Measurements from ENCODE around the gene CAPN1. TPM values are rescaled to one million over a fixed set of nuclear protein-coding genes. Genes with fewer than 3 reads are reported as not detected.
"Not testable (repeated sequence)": the region's sequence is repeated elsewhere in the genome, so short reads cannot be mapped to it uniquely, and the experiment has no call there.

The CAPN1 gene
- 100 to 1,000 TPM; 119 to 137 TPM for total RNA-seq

GRCh38 chr11:65181569-65182257 lies at the start of gene CAPN1:
Gene CAPN1 (plus strand): TSS chr11:65181928. CDS start chr11:65182702, 774 bp downstream.
- DNase-seq (ENCODE audit: low spot score in 2 of 2), result peak; percentile 70 to 89
- ATAC-seq, result peak; percentile 85 to 94
- peak within 1 kb of the TSS; percentile 85 to 93 for H3K27ac Mint-ChIP-seq
- H3K36me3 Mint-ChIP-seq, result peaks cover 0 to 5% of the 10 kb centered on the region in 2 donors
- H3K9me3 Mint-ChIP-seq, result no peaks in the 10 kb centered on the region

GRCh38 chr11:65132238-65132987 lies 49.3 kb upstream of the CAPN1 start:
- Mint-ChIP-seq H3K36me3 (peaks cover 9 to 10% of the 10 kb centered on the region in 2 donors), H3K9me3 (no peaks in the 10 kb centered on the region), H3K27ac (peak overlapping the region; percentile 99)
- DNase-seq (ENCODE audit: low spot score in 2 of 2) (no peak), ATAC-seq (no peak)

GRCh38 chr11:65132988-65133700 lies 48.6 kb upstream of the CAPN1 start:
- Mint-ChIP-seq H3K27ac (peak overlapping the region; percentile 99), H3K9me3 (no peaks in the 10 kb centered on the region), H3K36me3 (peaks cover 9 to 10% of the 10 kb centered on the region in 2 donors)
- DNase-seq (ENCODE audit: low spot score in 2 of 2) (peak in 1 of 2 donors; percentile 77), ATAC-seq (peak in 1 of 2 donors; percentile 19)

GRCh38 chr11:65133724-65134123 lies 48.0 kb upstream of the CAPN1 start:
- ATAC-seq (no peak), DNase-seq (ENCODE audit: low spot score in 2 of 2) (no peak)
- H3K9me3 Mint-ChIP-seq, result no peaks in the 10 kb centered on the region
- peaks cover 9 to 10% of the 10 kb centered on the region in 2 donors for H3K36me3 Mint-ChIP-seq
- peak overlapping the region; percentile 99 for H3K27ac Mint-ChIP-seq

GRCh38 chr11:65134240-65134951 lies 47.3 kb upstream of the CAPN1 start, which contains the start of gene SYVN1:
Gene SYVN1 (minus strand): TSS chr11:65134519. CDS start chr11:65133601, 918 bp downstream.
- no peaks in the 10 kb centered on the region for H3K9me3 Mint-ChIP-seq
- H3K36me3 Mint-ChIP-seq, result peaks cover 9 to 10% of the 10 kb centered on the region in 2 donors
- peak within 1 kb of the TSS; percentile 99 for H3K27ac Mint-ChIP-seq
- peak; percentile 87 to 88 for ATAC-seq
- DNase-seq (ENCODE audit: low spot score in 2 of 2), result peak; percentile 91

- ATAC-seq (peak; percentile 88 to 90), DNase-seq (ENCODE audit: low spot score in 2 of 2) (peak; percentile 76 to 85)
- Mint-ChIP-seq H3K9me3 (no peaks in the 10 kb centered on the region), H3K27ac (peak overlapping the region; percentile 99), H3K36me3 (peaks cover 9 to 10% of the 10 kb centered on the region in 2 donors)
Measured at GRCh38 chr11:65134952-65135632, 46.6 kb upstream of the CAPN1 start.

- ATAC-seq (no peak), DNase-seq (ENCODE audit: low spot score in 2 of 2) (no peak)
- H3K36me3 Mint-ChIP-seq, result peaks cover 9 to 10% of the 10 kb centered on the region in 2 donors
- no peaks in the 10 kb centered on the region for H3K9me3 Mint-ChIP-seq
- H3K27ac Mint-ChIP-seq, result peak overlapping the region; percentile 99
Measured at GRCh38 chr11:65135633-65136145, 46.0 kb upstream of the CAPN1 start.

GRCh38 chr11:65136515-65137096 lies 45.1 kb upstream of the CAPN1 start:
- Mint-ChIP-seq H3K27ac (peak overlapping the region; percentile 51 to 99), H3K36me3 (peaks cover 9 to 10% of the 10 kb centered on the region in 2 donors), H3K9me3 (no peaks in the 10 kb centered on the region)
- no peak for ATAC-seq
- no peak for DNase-seq (ENCODE audit: low spot score in 2 of 2)

GRCh38 chr11:65141896-65142494 lies 39.7 kb upstream of the CAPN1 start:
- ATAC-seq (no peak), DNase-seq (ENCODE audit: low spot score in 2 of 2) (no peak)
- Mint-ChIP-seq H3K27ac (no peak overlapping the region), H3K36me3 (no peaks in the 10 kb centered on the region), H3K9me3 (no peaks in the 10 kb centered on the region)

- ATAC-seq (no peak), DNase-seq (ENCODE audit: low spot score in 2 of 2) (no peak)
- H3K9me3 Mint-ChIP-seq, result no peaks in the 10 kb centered on the region
- no peak overlapping the region for H3K27ac Mint-ChIP-seq
- H3K36me3 Mint-ChIP-seq, result no peaks in the 10 kb centered on the region
Measured at GRCh38 chr11:65147352-65148075, 34.2 kb upstream of the CAPN1 start.

- no peaks in the 10 kb centered on the region for H3K36me3 Mint-ChIP-seq
- H3K9me3 Mint-ChIP-seq, result no peaks in the 10 kb centered on the region
- no peak overlapping the region for H3K27ac Mint-ChIP-seq
- ATAC-seq, result no peak
- DNase-seq (ENCODE audit: low spot score in 2 of 2), result no peak
Measured at GRCh38 chr11:65148657-65149056, 33.1 kb upstream of the CAPN1 start.

GRCh38 chr11:65150131-65150508 lies 31.6 kb upstream of the CAPN1 start:
- H3K36me3 Mint-ChIP-seq; H3K27ac Mint-ChIP-seq; DNase-seq (ENCODE audit: low spot score in 2 of 2); H3K9me3 Mint-ChIP-seq; ATAC-seq: not testable (repeated sequence)

- ATAC-seq (peak; percentile 92 to 96), DNase-seq (ENCODE audit: low spot score in 2 of 2) (peak in 1 of 2 donors; percentile 27)
- Mint-ChIP-seq H3K27ac (no peak overlapping the region), H3K9me3 (no peaks in the 10 kb centered on the region), H3K36me3 (no peaks in the 10 kb centered on the region)
Measured at GRCh38 chr11:65150509-65151299, 31.0 kb upstream of the CAPN1 start.

Data from activated naive CD4-positive, alpha-beta T cell treated with anti-CD3 and anti-CD28 coated beads, Interleukin-2, amount 50 U/mL, for 72 hours (primary cell).